Inflammatory macrophage treated with lipopolysaccharide for 1 hour (primary cell): ENCODE measurements around the gene GLE1.
"Not testable (repeated sequence)": the region's sequence is repeated elsewhere in the genome, so short reads cannot be mapped to it uniquely, and the experiment has no call there.

Experiments
- DNase-seq, 2 donors: peaks; one replicate each; pipeline ENCODE4 v3.0.0-alpha.2; 2020 to 2022

The GLE1 gene

DNA sequence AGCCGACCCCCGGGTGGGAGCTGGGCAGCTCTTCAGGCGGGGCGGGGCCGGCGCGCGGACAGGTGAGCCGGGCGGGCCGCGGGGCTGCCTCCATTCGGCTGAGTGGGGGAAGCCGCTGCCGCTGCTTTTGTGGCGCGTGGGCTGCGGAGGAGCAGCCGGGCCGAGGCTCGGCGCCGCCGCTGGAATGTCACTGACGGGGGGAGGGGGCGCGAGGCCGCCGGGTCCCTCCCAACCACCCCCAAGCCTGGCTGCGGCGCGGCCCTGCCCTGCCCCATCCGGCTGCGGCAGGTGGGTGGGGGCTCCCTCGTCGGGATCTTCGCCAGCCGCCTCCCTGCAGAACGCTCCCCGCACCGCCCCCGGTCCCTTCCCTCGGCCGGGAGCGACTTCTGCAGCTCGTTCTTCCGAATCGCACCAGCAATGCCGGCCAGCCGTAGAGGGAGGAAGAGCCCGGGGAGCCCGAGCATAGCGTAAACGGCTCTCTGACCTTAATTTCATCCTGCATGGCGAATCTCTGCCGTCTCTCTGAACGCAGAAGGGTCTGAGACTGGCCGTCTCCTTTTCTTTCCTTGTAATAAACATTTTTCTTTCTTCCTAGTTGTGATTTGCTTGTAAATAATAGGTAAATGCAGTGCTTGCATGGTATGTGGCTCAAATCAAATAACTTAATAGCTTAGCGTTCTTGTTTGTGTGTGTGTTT lies 48.4 kb downstream of the GLE1 start:
- DNase-seq = peak; percentile 56 to 70

DNA sequence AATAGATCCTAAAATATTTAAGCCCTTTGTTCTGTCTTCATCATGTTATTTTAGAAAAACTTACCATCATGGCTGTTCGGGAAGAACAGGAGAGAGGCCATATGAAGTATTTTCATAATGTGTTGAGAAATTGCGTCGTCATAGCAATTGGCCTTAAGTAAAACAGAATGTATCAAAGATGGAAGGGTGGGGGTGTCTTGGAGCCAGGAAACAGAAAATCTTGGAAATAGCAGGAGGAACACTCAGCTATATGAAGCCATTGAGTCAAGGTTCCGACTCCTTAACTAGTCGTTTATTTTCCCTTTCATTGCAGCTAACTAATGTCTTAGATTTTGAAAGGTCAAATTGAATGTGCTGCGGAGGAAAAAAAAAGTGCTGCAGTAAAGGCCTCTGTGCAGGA lies 49.2 kb downstream of the GLE1 start:
- DNase-seq = peak in 1 of 2 donors; percentile 50

GRCh38 chr9:128554155-128554862 lies 49.8 kb downstream of the GLE1 start:
- DNase-seq = peak in 1 of 2 donors; percentile 68

DNA sequence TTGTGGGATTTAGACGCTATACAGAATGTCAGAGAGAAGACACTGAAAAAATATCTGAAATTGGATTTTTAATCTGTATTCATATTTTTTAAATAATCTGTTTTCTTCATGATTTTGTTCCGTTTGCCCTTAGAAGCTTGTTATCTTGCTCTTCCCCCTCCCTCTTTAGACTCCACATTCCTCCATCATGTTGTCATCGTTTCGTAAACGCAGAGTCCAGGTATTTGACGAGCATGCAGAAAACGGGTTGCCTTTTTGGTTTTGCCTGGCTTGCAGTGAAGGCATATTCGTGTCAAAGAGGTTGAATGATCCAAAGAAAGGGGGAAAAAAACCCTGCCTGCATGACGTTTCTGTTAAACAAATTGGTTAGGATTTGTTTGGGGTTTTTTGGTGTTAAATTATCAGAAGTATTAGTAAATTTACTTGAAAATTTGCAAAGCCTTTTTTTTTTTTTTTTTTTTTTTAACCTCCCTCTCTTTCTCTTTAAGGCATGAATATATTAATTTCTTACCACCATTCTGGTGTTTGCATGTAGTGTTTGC lies 50.7 kb downstream of the GLE1 start:
- DNase-seq = no peak

GRCh38 chr9:128556276-128556675 lies 51.8 kb downstream of the GLE1 start:
- DNase-seq = no peak

DNA sequence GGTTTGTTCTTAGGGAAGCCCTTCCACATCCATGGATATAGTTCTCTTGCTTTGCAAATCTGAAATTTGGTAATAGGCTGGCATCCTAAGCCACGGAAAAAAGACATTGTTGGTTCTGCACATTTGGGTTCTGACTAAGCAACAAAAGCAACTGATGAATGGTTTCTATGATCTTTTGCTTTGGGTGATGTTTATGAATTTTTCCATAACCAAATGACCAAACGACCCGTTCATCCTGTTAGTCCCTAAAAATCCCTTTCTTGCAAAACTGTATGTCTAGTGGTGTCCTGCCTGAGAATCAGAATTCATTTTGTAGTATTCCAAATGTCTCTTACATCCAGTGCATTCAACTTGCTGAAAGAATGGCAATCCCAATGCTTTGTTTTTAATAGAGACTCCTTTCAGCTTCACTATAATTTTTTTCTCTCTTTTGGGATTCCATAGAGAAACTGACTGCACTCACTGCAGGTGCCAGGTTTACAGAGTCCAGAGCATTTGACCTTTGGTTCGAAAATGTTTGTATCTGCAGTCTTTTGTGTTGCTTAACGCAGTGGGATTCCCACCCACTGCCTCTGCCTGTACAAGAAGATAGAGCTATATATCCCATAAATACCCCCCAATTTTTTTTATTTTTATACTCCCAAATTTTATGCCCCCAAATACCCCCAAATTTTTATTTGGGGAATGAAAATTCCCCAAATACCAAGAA lies 52.6 kb downstream of the GLE1 start:
- peak in 1 of 2 donors; percentile 55 for DNase-seq

DNA sequence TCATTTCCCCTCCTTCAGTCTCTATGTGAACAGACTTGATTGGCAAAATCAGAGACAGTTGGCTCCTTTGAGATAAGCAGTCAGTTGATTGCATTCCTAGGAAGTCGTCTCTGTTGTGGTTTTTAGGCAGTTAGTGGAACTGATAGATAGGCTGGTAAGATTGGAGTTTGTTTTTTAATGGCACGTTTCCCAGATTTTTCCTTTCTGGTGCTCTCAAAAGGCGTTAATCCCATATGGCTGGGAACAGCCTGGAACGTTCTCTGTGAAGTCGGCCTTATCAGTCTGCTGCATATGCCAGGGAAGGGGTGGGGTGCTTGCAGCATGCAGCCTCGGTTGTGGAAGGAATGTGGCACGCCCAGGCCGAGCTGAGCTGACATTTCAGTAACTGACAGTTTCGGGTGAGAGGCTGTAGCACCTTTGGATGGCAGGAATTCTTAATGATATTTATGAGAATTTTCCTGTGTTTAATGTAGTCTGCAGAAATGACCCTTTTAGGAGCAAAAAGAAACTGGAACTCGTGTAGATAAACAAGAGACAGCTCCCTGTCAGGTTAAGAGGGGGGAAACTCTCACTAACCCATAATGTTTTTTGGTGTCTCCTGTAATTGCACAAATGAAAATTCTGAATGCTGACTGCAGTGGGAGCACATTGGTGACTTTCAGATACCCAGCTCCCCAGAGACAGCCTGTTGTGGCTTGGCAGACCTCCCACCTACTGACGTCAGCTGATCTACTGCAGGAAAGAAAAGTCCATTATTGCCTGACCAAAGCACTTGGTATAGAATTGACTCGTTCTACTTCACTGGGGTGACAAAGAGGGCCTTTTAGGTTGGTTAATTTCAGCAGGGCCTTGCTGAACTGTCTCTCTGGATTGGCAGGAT lies 54.2 kb downstream of the GLE1 start:
- peak; percentile 93 to 97 for DNase-seq

- no peak for DNase-seq
Observed at GRCh38 chr9:128565578-128565977, 61.1 kb downstream of the GLE1 start.

DNA sequence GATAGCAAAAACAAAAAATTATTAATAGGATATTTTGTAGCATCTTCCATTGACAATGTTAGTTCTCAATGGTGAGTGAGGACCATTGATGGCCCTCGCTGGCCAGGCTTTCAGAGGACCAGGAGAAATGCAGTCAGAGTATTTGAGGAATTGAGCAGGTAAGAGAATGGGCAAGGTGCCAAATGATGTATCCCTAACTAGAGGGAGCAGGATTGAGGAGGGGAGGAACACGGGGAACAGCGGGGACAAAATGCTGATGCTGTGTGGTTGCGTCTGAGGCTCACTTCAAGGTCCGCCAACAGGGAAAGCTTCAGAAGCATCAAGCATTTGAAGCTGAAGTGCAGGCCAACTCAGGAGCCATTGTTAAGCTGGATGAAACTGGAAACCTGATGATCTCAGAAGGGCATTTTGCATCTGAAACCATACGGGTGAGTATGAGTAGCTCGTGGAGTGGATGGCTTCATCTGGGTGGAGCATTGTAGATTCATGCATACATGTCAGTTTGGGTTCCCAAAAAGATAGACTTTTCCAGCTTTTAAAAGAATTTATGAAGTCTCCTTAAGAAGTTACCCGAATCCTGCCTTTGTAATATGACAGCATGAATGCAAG lies 64.1 kb downstream of the GLE1 start:
- no peak for DNase-seq

- no peak for DNase-seq
Observed at GRCh38 chr9:128575469-128575868, 71.0 kb downstream of the GLE1 start.

DNA sequence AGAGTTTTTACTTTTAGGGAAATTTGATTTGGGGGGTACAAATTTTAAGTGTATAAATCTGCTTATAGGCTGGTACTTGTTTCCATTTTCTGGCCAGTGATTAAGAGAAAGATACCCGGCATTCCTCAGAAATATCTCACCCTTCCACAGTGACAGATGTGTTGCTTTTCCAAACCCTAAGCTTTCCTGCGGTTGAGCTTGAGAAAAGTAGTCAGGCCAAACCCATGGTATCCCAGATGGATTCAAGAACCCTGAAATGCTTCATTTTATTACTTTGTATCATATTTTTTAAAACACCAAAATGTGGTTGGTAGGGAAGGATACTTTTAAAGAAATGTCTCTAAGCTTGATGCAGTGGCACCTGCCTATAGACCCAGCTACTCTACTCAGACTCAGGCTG lies 71.4 kb downstream of the GLE1 start:
- no peak for DNase-seq

DNA sequence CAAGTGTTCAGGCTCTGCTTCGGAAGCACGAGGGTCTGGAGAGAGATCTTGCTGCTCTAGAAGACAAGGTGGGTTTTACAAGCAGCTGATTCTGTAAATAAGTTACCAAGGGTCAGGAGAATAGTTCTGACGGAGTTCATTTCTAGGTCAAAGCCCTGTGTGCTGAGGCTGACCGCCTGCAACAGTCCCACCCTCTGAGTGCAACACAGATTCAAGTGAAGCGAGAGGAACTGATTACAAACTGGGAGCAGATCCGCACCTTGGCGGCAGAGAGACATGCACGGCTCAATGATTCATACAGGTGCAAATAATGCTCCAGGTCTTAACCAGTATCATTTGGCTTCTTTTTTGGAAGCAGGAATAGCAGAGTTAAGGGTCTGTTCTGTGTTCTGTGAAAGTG lies 72.7 kb downstream of the GLE1 start:
- no peak for DNase-seq

DNA sequence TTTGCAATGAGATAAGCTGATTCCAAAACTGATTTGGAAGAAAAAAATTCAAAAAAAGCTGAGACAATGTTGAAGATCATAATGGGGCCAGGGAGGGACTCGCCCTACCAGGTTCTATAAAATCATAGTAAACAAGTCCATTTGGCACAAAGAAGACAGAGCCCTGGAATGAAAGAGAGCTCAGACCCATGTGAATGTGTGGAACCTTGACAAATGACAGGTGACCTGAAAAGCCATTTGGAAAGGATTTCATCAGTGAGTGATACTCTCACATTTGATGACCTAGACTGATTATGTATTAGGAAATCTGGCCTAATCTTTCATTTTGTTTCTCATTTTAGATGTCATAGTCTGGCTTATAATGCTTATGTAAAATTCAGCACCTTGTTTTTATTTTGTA lies 74.7 kb downstream of the GLE1 start:
- no peak for DNase-seq

GRCh38 chr9:128580731-128581130 lies 76.2 kb downstream of the GLE1 start:
- no peak for DNase-seq

DNA sequence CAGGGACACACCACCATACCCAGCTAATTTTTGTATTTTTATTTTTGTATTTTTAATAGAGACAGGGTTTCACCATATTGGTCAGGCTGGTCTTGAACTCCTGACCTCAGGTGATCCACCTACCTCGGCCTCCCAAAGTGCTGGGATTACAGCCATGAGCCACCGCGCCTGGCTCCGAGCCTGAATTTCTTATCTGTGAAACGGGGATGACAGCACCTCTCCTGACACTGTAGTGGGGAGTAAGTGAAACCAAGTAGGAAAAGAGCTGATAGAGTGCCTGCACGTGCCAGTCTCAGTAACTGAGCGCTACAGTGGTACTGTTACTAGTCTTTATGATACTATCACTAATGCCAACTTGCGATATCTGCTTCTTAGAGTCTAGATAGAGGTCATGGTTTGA lies 80.6 kb downstream of the GLE1 start:
- DNase-seq = not testable (repeated sequence)

DNA sequence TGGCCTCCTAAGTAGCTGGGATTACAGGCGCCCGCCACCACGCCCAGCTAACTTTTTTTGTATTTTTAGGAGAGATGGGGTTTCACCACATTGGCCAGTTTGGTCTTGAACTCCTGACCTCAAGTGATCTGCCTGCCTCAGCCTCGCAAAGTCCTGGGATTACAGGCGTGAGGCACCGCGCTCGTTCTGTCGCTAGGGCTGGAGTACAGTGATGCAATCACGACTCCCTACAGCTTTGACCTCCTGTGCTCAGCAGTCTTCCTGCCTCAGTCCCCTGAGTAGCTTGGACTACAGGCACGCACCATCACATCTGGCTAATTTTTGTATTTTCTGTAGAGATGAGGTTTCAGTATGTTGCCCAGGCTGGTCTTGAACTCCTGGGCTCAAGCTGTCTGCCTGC lies 82.4 kb downstream of the GLE1 start:
- DNase-seq = not testable (repeated sequence)

- DNase-seq = no peak
Observed at GRCh38 chr9:128587453-128587852, 82.9 kb downstream of the GLE1 start.

DNA sequence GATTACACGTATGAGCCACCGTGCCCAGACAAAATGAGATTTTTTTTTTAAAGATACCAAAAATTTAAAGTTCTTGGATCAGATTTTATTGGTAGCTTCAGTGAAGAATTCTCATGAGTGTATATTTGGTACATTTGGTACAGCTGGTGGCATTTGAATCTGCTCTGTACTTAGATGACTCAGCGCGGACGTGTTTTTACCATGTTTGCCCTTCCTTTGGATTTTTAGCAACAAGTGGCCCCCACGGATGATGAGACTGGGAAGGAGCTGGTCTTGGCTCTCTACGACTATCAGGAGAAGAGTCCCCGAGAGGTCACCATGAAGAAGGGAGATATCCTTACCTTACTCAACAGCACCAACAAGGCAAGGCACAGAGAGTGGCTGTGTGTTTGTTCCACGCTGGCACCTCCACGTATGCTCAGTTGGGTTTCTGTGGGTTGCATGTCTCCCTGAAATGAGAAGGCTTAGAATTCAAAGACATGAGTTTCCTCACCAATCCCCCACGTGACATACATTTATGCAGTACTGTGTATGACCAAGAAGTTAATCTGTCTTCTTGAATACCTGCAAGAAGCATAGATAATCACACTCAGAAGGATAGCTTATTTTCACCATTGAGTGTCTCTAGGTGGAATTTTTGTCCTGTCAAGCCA lies 84.2 kb downstream of the GLE1 start:
- DNase-seq = no peak
